ENCODE data around the gene PRAMEF18.
"Not testable (repeated sequence)": the region's sequence is repeated elsewhere in the genome, so short reads cannot be mapped to it uniquely, and the experiment has no call there.

PRAMEF18 gene

GRCh38 chr1:13228343-13228781 is 2.4 kb upstream of the PRAMEF18 start:
- no peak for DNase-seq (ENCODE audit: low read depth)
- TF ChIP-seq, protein P1, sequence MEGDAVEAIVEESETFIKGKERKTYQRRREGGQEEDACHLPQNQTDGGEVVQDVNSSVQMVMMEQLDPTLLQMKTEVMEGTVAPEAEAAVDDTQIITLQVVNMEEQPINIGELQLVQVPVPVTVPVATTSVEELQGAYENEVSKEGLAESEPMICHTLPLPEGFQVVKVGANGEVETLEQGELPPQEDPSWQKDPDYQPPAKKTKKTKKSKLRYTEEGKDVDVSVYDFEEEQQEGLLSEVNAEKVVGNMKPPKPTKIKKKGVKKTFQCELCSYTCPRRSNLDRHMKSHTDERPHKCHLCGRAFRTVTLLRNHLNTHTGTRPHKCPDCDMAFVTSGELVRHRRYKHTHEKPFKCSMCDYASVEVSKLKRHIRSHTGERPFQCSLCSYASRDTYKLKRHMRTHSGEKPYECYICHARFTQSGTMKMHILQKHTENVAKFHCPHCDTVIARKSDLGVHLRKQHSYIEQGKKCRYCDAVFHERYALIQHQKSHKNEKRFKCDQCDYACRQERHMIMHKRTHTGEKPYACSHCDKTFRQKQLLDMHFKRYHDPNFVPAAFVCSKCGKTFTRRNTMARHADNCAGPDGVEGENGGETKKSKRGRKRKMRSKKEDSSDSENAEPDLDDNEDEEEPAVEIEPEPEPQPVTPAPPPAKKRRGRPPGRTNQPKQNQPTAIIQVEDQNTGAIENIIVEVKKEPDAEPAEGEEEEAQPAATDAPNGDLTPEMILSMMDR (IDR thresholded peaks at IDR 0.05; ENCODE audit: low read length, missing control alignments), result no peak
- no peak overlapping the region for H3K4me3 ChIP-seq (replicated peaks; ENCODE audit: low read depth, low read length)

DNA sequence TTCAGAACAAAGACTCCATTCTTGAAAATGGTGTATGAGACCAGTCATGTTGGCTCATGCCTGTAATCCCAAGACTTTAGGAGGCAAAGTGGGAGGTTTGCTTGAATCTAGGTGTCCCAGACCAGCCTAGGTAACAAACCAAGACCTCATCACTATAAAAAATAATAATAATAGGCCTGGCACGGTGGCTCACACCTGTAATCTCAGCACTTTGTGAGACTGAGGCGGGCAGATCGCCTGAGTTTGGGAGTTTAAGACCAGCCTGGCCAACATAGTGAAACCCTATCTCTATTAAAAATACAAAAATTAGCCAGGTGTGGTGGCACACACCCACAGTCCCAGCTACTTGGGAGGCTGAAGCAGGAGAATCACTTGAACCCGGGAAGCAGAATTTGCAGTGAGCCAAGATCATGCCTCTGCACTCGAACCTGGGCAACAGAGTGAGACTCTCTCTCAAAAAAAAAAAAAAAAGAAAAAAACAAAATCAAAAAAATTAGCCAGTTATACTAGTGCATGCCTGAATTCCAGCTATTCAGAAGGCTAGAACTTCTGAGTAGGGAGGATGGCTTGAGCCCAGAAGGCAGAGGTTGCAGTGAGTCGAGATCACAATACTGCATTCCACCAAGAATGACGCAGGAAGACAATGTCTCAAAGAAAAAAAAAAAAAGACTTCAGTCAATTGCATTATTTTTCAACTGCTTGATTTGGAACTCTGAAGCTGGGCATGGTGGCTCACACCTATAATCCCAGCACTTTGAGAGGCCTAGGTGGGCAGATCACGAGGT is 1.5 kb upstream of the PRAMEF18 start:
- H3K4me3 ChIP-seq (replicated peaks; ENCODE audit: low read depth, low read length); DNase-seq (ENCODE audit: low read depth): not testable (repeated sequence)

GRCh38 chr1:13224480-13225060 is 1.4 kb downstream of the PRAMEF18 start:
- no peak for DNase-seq (ENCODE audit: low read depth)
- H3K4me3 ChIP-seq (replicated peaks; ENCODE audit: low read depth, low read length), result no peak overlapping the region
- TF ChIP-seq, protein P1 (IDR thresholded peaks at IDR 0.05; ENCODE audit: low read length, missing control alignments), result no peak

DNA sequence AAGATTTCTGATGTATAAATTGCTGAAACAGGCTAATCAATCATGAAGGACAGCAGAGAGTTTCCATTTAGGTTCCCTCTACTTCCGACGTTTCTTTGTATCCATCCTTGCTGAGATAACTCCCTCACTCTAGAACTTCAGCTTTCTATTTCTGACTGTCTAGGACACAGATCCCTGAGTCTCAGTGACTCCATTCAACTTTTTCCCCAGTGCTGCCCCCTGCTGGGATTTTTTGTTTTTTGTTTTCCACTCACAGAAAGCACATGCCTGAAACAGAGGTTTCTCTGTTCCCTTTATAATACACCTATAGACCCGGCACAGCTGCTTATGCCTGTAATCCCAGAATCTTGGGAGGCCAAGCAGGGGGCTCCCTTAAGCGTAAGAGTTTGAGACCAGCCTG is 3.2 kb downstream of the PRAMEF18 start:
- DNase-seq (ENCODE audit: low read depth); H3K4me3 ChIP-seq (replicated peaks; ENCODE audit: low read depth, low read length): not testable (repeated sequence)

DNA sequence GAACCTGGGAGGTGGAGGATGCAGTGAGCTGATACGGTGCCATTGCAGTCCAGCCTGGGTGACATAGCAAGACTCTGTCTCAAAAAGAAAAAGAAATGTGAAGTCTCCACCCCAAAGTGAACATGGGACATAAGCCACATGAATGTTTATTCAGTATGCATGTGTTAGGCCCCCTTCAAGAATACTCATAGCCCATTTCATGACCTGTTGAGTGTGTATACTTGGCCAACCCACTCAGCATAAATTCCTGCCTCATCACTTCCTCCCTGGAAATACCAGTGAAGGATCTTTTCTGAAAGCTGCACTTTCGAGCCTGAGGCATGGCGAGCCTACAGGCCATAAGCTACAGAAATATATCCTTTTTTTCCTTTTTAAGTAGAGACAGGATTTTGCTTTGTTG is 6.8 kb downstream of the PRAMEF18 start:
- H3K4me3 ChIP-seq (replicated peaks; ENCODE audit: low read depth, low read length); DNase-seq (ENCODE audit: low read depth): not testable (repeated sequence)

DNA sequence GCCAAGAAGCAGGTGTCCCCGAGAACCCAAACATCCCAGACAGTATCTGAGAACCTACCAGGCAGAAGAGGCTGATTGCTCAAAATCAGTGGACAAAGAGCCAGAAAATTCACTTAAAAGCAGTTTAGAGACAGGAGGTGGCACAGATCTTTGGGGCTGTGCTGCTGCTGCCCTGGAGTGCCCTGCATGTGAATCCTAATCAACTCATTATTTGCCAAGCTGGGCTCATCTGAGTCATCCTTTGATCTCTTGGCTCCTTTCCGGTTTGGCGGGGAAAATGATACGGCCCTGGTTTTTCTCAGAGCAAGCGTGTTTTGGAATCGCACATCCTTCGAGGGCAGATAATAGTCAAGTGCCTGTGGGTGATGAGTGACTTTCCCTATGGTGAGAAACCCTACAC is 9.3 kb downstream of the PRAMEF18 start:
- not testable (repeated sequence) for H3K4me3 ChIP-seq (replicated peaks; ENCODE audit: low read depth, low read length); DNase-seq (ENCODE audit: low read depth)

- not testable (repeated sequence) for DNase-seq (ENCODE audit: low read depth); H3K4me3 ChIP-seq (replicated peaks; ENCODE audit: low read depth, low read length)
These were observed 17.2 kb downstream of the PRAMEF18 start for GRCh38 chr1:13208712-13209111.

DNA sequence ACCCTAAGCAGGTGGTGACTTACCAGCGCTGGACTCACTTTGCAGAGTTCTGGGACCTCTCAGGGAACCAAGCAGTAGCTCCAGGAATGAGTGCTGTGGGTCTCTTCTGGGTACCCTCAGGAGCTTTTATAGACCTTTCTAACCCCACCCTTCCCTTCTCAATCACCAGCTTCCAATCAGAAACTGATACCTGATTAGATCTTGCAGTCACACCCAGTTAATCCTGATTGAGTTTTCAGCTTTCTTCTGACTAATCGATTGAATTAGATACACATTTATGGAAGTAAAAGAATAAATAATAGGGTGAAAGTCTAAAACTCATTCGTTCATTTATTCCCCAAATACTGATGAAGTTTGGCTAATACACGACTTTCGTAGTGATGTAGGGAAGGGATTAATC is 24.6 kb downstream of the PRAMEF18 start, which contains the start of gene PRAMEF13:
PRAMEF13 (minus strand) TSS at position 101 of the 400 bp plus-strand sequence. CDS start 1,820 bp downstream, outside the sequence.
- not testable (repeated sequence) for H3K4me3 ChIP-seq (replicated peaks; ENCODE audit: low read depth, low read length); DNase-seq (ENCODE audit: low read depth)
